Activated CD8-positive, alpha-beta T cell treated with anti-CD3 and anti-CD28 coated beads, Interleukin-2, amount 10 ng/mL, durations not matched to agents 7 days and 5 days (primary cell): ENCODE measurements around the gene EFCAB5. TPM values are rescaled to one million over a fixed set of nuclear protein-coding genes. Genes with fewer than 3 reads are reported as not detected.
"Not testable (repeated sequence)": the region's sequence is repeated elsewhere in the genome, so short reads cannot be mapped to it uniquely, and the experiment has no call there.

Experiments
- ATAC-seq: fragments of 150-1000 bp; cut with Tn5 transposase; one replicate; pipeline ENCODE4 v1.10.0; 2021; ENCODE audit warnings: moderate library complexity
- CTCF ChIA-PET: fragments of 350-600 bp; sonication (Branson Sonifier 250); formaldehyde crosslinking; loops from one replicate; lab custom pipeline; 2021; ENCODE audit warnings: antibody characterized with exemption; lab: Charles Lee
- POLR2A ChIA-PET: fragments of 350-600 bp; sonication (Branson Sonifier 250); formaldehyde crosslinking; loops from one replicate; lab custom pipeline; 2021; ENCODE audit warnings: antibody characterized with exemption; lab: Charles Lee
- DNase-seq: peaks from one replicate; pipeline ENCODE4 v3.0.0-alpha.2; 2020
- H3K27ac Mint-ChIP-seq: one replicate; pipeline ENCODE4 v1.8.0; 2021; ENCODE audit warnings: mild to moderate bottlenecking, mixed read lengths
- H3K27me3 Mint-ChIP-seq: one replicate; pipeline ENCODE4 v1.8.0; 2021; ENCODE audit warnings: low read depth, mixed read lengths
- H3K36me3 Mint-ChIP-seq: one replicate; pipeline ENCODE4 v1.8.0; 2021; ENCODE audit warnings: low read depth, mixed read lengths
- H3K4me1 Mint-ChIP-seq: one replicate; pipeline ENCODE4 v1.8.0; 2021; ENCODE audit warnings: low read depth, mixed read lengths
- H3K4me3 Mint-ChIP-seq: one replicate; pipeline ENCODE4 v1.8.0; 2021; ENCODE audit warnings: mild to moderate bottlenecking, mixed read lengths
- H3K9me3 Mint-ChIP-seq: one replicate; pipeline ENCODE4 v1.8.0; 2022; ENCODE audit warnings: mixed read lengths; ENCODE audit not compliant: insufficient read depth
- microRNA-seq: library from miRNA; unstranded; fragments of <30 nt; microRNA quantifications from one replicate; pipeline ENCODE4 v1.2.0, GENCODE V29; 2022
- total RNA-seq, 2 experiments: library from RNA; stranded (reverse); gene quantifications; one replicate each; pipeline ENCODE4 v1.2.3, GENCODE V29; 2021

Gene EFCAB5
- total RNA-seq, 2 experiments from 2014 or later: 1.3 to 1.6 TPM

DNA sequence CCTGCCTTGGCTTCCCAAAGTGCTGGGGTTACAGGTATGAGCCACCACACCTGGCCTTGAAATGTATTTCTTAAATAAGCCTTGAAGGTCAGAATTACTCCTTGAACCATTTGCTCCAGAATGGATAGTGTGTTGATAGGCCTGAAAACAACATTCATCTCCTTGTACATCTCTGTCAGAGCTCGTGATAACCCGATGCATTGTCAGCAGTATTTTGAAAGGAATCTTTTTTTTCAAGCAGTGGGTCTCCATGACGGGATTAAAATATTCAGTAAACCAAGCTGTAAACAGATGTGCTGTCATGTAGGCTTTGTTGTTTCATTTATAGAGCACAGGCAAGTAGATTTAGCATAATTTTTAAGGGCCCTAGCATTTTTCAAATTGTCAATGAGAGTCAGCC is 191.8 kb downstream of the EFCAB5 start:
- CTCF ChIA-PET: interaction anchor here (1.2 to 3.8 kb wide), 4 partner anchors 8 to 203 kb away, joined by 3 to 16 read pairs (median 8); no protein-coding TSS in a partner anchor
- POLR2A ChIA-PET: interaction anchor here (0.6 kb wide), 2 partner anchors 158 to 733 kb away, joined by 3 read pairs; partner anchors contain the start of gene BLMH
- H3K27ac Mint-ChIP-seq: no peak overlapping the region
- H3K36me3 Mint-ChIP-seq: peaks cover 36% of the 10 kb centered on the region
- ATAC-seq (no peak), DNase-seq (no peak)
- H3K4me1 Mint-ChIP-seq: peaks cover 10% of the 10 kb centered on the region
- no peaks in the 10 kb centered on the region for H3K27me3 Mint-ChIP-seq
- no peaks in the 10 kb centered on the region for H3K9me3 Mint-ChIP-seq
- no peak overlapping the region for H3K4me3 Mint-ChIP-seq

DNA sequence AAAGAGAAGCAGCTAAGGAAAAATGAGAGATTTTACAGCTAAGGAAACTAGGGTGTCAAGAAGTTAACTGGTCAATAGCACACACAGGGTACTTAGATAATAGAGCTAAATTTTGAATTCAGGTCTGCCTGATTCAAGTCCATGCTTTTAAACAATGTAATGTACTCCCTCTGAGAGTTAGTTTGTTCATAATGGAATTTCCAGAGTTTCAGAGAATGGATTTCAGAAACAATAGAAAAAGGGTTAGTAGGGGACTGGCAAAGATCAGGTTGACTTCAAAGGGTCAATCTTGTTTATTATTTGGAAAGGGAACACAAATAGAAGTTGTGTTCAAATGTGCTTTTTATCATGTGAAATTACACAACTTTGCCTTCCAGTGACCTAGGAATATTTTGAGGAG is 193.1 kb downstream of the EFCAB5 start:
- H3K27ac Mint-ChIP-seq: no peak overlapping the region
- peaks cover 10% of the 10 kb centered on the region for H3K4me1 Mint-ChIP-seq
- CTCF ChIA-PET: interaction anchor here (1.2 to 3.8 kb wide), 2 partner anchors 10 to 41 kb away, joined by 3 to 16 read pairs; no protein-coding TSS in a partner anchor
- DNase-seq: no peak
- peaks cover 41% of the 10 kb centered on the region for H3K36me3 Mint-ChIP-seq
- POLR2A ChIA-PET: no interaction called here
- H3K4me3 Mint-ChIP-seq: no peak overlapping the region
- no peak for ATAC-seq
- H3K27me3 Mint-ChIP-seq: no peaks in the 10 kb centered on the region
- no peaks in the 10 kb centered on the region for H3K9me3 Mint-ChIP-seq

DNA sequence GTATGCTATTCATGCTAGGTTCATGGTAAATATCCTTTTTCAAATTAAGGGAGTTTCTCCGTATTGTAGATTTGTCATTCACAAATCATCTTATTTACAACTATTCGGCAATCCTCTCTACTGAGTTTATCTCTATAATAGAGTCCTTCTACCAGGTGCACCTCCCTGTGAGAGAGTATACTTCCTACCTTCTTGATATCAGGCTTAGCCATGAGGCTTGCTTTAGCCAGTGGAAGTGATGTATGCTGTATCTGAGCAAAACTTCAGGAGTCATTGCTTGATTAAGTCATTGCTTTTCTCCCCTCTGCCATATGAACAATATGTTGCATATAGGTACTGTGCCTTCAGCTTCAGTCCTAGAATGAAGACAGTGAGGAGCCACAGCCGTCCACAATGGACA is 195.7 kb downstream of the EFCAB5 start:
- Mint-ChIP-seq H3K4me1 (peaks cover 10% of the 10 kb centered on the region), H3K4me3 (no peak overlapping the region), H3K27me3 (no peaks in the 10 kb centered on the region), H3K36me3 (peaks cover 29% of the 10 kb centered on the region), H3K9me3 (no peaks in the 10 kb centered on the region), H3K27ac (no peak overlapping the region)
- no peak for DNase-seq
- ChIA-PET POLR2A (no interaction called here), CTCF (interaction anchor here (1.2 to 2.2 kb wide), 2 partner anchors 12 to 32 kb away, joined by 4 to 6 read pairs; no protein-coding TSS in a partner anchor)
- no peak for ATAC-seq

DNA sequence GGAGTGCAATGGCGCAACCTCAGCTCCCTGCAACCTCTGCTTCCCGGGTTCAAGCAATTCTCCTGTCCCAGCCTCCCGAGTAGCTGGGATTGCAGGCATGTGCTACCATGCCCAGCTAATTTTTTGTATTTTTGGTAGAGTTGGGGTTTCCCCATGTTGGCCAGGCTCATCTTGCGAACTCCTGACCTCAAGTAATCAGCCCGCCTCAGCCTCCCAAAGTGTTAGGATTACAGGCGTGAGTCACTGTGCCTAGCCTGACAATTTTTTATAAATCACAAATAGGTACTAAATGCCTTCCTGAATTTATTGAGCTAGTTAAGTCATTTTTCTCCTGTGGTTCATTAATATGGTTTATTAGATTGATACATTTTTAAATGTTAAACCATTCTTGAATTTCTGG is 206.4 kb downstream of the EFCAB5 start:
- H3K9me3 Mint-ChIP-seq, H3K27me3 Mint-ChIP-seq, DNase-seq, H3K4me3 Mint-ChIP-seq, POLR2A ChIA-PET, ATAC-seq, H3K27ac Mint-ChIP-seq, CTCF ChIA-PET: not testable (repeated sequence)
- Mint-ChIP-seq H3K4me1 (peaks cover 14% of the 10 kb centered on the region), H3K36me3 (peaks cover 13% of the 10 kb centered on the region)

DNA sequence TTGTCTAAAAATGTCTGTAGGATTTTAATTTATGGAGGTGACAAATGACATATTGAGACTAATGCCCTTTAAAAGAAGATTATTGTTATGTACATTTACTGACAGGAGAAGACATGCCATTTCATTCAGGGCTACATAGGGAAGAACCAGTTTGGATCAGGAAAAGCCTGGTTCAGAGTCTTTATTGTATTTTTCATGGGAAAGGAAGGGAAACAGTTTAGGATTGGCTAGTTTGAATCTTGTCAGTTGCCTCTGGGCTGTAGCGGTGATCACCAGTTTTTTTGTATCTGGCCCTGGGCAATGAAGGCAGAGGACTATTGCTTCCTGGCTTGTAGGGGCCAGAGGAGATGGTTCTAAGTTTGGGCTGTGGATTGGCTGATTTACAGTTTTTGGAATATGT is 206.9 kb downstream of the EFCAB5 start:
- CTCF ChIA-PET: no interaction called here
- POLR2A ChIA-PET: no interaction called here
- peaks cover 14% of the 10 kb centered on the region for H3K4me1 Mint-ChIP-seq

DNA sequence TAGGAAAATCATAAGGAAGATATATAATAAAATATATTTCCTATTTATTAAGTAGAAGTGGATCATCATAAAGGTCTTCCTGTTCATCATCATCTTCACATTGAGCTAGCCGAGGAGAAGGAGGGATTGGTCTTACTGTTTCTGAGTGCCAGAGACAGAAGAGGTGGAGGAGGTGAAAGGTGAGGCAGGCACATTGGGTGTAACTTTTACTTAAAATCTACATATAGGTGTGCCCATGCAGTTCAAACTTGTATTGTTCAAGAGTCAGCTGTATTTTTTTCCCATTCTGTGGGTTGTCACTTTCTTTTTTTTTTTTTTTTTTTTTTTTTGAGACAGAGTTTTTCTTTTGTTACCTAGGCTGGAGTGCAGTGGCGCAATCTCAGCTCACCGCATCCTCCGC is 210.0 kb downstream of the EFCAB5 start:
- ATAC-seq: no peak
- H3K9me3 Mint-ChIP-seq: no peaks in the 10 kb centered on the region
- H3K4me1 Mint-ChIP-seq: peaks cover 14% of the 10 kb centered on the region
- H3K27me3 Mint-ChIP-seq: no peaks in the 10 kb centered on the region
- H3K27ac Mint-ChIP-seq: no peak overlapping the region
- H3K4me3 Mint-ChIP-seq: no peak overlapping the region
- H3K36me3 Mint-ChIP-seq: peaks cover 17% of the 10 kb centered on the region
- POLR2A ChIA-PET: no interaction called here
- no peak for DNase-seq
- CTCF ChIA-PET: interaction anchor here (1.7 kb wide), 1 partner anchor 46 kb away, joined by 4 read pairs; no protein-coding TSS in a partner anchor

More for the DNA sequence above, 206.9 kb downstream of the EFCAB5 start:
- no peaks in the 10 kb centered on the region for H3K27me3 Mint-ChIP-seq
- H3K4me3 Mint-ChIP-seq: no peak overlapping the region
- no peak for DNase-seq
- peaks cover 13% of the 10 kb centered on the region for H3K36me3 Mint-ChIP-seq
- no peaks in the 10 kb centered on the region for H3K9me3 Mint-ChIP-seq
- no peak for ATAC-seq
- no peak overlapping the region for H3K27ac Mint-ChIP-seq

DNA sequence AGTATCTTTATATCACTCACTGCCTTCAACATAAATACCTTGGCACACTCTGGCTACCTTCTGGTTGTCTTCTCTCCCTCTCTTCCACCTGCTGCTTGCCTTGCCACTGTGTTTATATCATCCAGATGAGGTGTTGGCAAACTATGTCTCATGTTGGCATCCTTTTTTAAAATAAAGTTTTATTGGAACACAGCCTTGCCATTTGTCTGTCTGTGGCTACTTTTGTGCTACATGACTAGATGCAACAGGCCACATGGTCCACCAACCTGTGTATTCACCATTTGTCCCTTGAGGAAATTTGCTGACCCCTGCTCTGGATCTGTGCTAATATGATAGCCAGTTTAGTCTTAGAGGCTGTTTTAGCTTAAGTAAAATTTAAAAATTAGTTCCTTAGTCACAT is 212.0 kb downstream of the EFCAB5 start:
- Mint-ChIP-seq H3K27ac (no peak overlapping the region), H3K27me3 (no peaks in the 10 kb centered on the region), H3K4me3 (no peak overlapping the region), H3K9me3 (no peaks in the 10 kb centered on the region), H3K4me1 (peaks cover 7% of the 10 kb centered on the region), H3K36me3 (peaks cover 29% of the 10 kb centered on the region)
- DNase-seq: no peak
- ChIA-PET POLR2A (no interaction called here), CTCF (no interaction called here)
- ATAC-seq: no peak

DNA sequence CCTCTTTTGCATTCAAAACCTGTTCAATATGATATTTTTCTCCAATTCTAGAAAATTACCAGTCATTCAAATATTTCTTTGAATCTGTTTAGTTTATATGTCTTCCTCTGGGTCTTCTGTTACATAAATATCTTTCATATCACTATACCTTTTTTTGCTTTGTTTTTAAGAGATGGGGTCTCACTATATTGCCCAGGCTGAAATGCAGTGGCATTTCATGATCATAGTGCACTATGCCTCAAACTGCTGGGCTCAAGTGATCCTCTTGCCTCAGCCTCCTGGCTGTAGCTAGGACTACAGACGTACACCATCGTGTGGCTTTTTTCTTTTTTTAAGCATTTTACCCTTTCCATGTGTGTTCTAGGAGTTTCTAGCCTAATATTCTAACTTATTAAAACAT is 214.0 kb downstream of the EFCAB5 start:
- H3K27me3 Mint-ChIP-seq: no peaks in the 10 kb centered on the region
- DNase-seq: no peak
- no peak for ATAC-seq
- H3K27ac Mint-ChIP-seq: no peak overlapping the region
- H3K4me3 Mint-ChIP-seq: no peak overlapping the region
- ChIA-PET POLR2A (no interaction called here), CTCF (no interaction called here)
- H3K36me3 Mint-ChIP-seq: peaks cover 42% of the 10 kb centered on the region
- no peaks in the 10 kb centered on the region for H3K4me1 Mint-ChIP-seq
- peaks cover 4% of the 10 kb centered on the region for H3K9me3 Mint-ChIP-seq

Small RNAs within 50 kb of the gene (microRNA-seq; reads per million reads assigned to microRNA genes)
- not detected for gene MIR423

Other genes with a start within 250 kb of the EFCAB5 start
- 10 to 100 TPM; 73.5 to 79.6 TPM for gene SSH2, start 11.4 kb upstream of the EFCAB5 start, total RNA-seq
- 10 to 100 TPM; 19.6 to 21.3 TPM for gene NSRP1, start 175.2 kb downstream of the EFCAB5 start, total RNA-seq